HG02571 (cell line): ENCODE measurements around the gene TMTC2.
A peak's percentile ranks its signal among the peaks of the same experiment; 100 is the strongest.

ENCODE experiments used
- ATAC-seq: cut with Tn5 transposase; IDR thresholded peaks from one replicate; pipeline ENCODE4 v1.9.1; 2021; ENCODE audit warnings: mild to moderate bottlenecking, moderate library complexity; ENCODE audit not compliant: unreplicated experiment

Gene TMTC2

DNA sequence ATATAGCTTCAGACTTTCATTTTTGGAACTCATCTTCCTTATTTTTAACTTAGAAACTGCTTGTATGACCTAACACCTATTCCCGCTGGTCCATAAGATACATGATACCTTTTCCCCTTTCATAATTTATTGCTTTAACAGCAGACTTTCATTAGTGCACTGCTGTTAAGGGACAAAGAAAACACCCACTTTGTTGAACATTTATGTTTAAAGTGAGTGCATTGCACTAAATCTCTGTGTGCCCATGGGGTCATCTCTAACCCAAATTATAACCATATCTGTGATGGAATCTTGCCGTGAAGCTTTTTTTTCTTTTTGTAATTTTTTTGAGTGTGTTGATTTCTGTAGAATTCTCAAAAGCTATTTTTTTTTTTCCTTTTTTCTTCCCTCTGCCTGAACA is 261.8 kb downstream of the TMTC2 start:
- ATAC-seq, result no peak

GRCh38 chr12:82950356-82950755 is 263.6 kb downstream of the TMTC2 start:
- ATAC-seq, result no peak

GRCh38 chr12:82952946-82953345 is 266.2 kb downstream of the TMTC2 start:
- ATAC-seq, result peak; percentile 50

DNA sequence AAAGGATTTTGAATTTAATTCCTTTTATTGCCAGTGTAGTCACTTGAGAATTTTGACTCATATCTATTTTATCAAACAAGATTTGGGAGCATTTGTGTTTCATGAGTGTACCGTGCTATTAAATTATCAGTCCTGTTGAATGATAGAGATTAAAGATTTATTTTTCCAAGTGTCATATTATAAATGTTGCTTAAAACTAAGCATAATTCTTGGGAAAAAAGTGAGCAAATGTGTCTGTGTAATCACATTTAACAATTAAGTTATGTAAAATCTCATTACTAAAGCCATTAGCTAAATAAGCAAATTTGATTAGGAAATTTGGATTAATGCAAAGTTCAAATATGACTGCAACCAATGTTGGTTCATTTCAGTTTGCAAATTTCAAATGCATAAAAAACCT is 266.7 kb downstream of the TMTC2 start:
- no peak for ATAC-seq

- ATAC-seq, result no peak
Measured at GRCh38 chr12:82954064-82954463, 267.4 kb downstream of the TMTC2 start.

GRCh38 chr12:82954572-82954971 is 267.9 kb downstream of the TMTC2 start:
- ATAC-seq, result no peak

- no peak for ATAC-seq
Measured at GRCh38 chr12:82955043-82955442, 268.3 kb downstream of the TMTC2 start.

DNA sequence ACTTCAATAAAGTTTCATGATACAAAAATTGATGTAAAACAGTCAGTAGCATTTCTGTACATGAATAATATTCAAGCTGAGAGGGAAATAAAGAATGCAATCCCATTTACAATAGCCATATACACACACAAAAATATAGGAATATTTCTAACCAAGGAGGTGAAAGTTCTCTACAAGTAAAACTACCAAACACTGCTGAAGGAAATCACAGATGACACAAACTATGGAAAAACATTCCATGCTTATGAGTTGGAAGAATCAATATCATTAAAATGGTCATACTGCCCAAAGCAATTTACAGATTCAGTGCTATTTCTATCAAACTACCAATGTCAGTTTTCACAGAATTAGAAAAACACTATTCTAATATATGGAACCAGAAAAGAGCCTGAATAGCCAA is 272.3 kb downstream of the TMTC2 start:
- ATAC-seq, result no peak

GRCh38 chr12:82959821-82960220 is 273.1 kb downstream of the TMTC2 start:
- no peak for ATAC-seq

- no peak for ATAC-seq
Measured at GRCh38 chr12:82961835-82962234, 275.1 kb downstream of the TMTC2 start.

GRCh38 chr12:82963956-82964355 is 277.2 kb downstream of the TMTC2 start:
- no peak for ATAC-seq

GRCh38 chr12:82964446-82964845 is 277.7 kb downstream of the TMTC2 start:
- ATAC-seq, result no peak

GRCh38 chr12:82966001-82966559 is 279.4 kb downstream of the TMTC2 start:
- ATAC-seq, result no peak

DNA sequence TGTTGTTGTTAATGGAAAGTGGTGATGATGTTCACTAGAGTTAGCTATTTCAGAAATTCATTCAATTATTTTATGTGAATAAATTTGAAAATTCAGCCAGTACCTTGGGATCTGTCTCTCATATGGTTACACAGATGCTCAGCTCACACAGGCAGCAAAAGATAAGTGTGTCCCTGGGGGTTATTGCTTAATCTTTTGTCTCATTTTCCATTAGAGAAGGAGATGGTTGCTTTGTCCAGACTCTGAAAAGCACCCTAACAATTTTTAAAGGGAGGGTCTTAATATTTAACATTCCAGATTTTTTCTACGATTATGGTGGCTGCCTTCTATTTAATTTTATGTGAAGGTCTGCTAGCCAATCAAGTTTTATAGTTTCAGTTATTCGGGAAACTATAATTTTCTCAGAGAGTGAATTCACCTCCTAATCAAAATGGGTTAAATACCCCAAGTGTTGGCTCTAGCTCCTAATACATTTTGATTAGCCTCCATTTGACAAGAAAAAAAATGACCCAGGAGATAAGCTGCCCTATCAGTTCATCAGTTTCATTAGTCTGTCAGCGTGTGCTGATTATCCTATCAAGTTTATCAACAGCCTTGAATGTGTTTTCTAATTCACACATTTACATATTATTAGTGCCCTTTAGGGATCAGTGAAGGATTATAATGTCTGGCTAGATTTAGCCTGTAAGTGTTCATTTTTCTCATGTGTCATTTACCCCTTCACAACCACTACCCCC is 282.1 kb downstream of the TMTC2 start:
- no peak for ATAC-seq

DNA sequence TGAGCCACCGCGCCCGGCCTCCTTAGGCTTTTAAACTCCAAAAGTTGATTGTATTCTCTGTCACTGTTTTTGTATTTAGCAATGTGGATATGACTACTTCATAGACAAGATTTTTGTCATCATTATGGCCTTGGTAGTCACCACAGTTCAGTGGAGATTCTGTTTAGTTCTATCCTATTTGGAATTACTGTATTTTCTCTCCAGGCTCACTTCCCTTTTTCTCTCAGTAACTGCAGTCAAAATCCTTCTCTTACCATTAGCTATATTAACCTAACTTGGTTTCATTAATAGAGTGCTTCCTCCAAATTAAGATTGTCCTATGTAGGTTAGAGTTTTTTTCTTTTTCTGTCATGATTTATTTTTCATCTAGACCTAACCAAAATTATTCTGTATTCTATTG is 283.9 kb downstream of the TMTC2 start:
- ATAC-seq, result no peak

GRCh38 chr12:82971584-82971983 is 284.9 kb downstream of the TMTC2 start:
- ATAC-seq, result no peak

GRCh38 chr12:82972624-82973023 is 285.9 kb downstream of the TMTC2 start:
- no peak for ATAC-seq

- no peak for ATAC-seq
Measured at GRCh38 chr12:82973592-82973991, 286.9 kb downstream of the TMTC2 start.

DNA sequence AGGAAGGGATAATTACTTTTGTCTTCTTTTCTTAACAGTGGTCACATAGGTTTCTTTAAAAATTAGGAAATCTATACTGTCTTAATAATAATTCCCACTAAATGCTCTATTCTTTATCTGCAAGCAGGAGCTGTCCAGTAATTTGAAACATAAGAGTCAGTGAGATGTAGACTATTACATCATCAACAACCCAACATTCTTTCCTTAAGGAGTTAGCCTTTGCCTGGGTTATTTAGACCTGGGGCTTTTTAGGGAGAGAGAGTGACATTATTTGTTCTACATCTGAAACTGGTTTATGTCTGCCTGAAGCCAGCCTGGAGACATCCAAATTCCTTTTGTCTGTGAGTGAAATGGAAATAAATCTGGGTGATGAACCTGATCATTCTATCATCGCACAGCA is 294.4 kb downstream of the TMTC2 start:
- no peak for ATAC-seq

DNA sequence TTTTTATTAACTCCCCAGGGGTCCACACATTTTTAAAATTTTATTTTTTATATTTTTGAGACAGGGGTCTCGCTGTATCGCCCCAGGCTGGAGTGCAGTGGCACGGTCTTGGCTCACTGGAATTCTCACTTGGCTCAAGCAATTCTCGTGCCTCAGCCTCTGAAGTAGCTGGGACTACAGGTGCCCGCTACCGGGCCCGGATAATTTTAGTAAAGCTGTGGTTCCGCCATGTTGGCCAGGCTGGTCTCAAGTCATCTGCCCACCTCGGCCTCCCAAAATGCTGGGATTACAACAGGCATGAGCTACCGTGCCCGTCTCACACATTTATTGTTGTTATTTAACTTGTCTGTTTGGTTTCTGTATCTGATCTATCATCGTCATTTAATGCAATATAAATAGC is 307.4 kb downstream of the TMTC2 start:
- ATAC-seq, result no peak

GRCh38 chr12:82996168-82996812 is 309.6 kb downstream of the TMTC2 start:
- ATAC-seq, result peak; percentile 58

DNA sequence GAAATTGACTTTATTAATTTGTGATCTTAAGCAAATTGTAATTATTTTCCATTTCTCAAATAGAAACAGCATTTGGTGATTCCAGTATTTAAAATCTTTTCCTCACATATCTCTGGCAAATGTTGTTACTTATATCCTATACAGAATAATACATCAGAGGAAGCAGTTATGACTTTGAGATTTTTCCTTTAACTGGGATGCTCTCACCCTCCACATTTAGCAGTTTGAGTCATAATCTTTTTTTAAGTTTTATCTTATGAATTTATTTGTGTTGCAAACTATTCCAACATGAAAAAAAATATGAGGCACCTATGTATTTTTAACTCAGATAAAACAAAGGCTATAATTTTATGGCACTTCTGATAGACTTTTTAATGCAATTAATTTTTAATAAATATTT is 311.8 kb downstream of the TMTC2 start:
- no peak for ATAC-seq
